Testis (tissue), 3 donors: ENCODE results near the gene XYLT1. TPM values are rescaled to one million over a fixed set of nuclear protein-coding genes. Genes with fewer than 3 reads are reported as not detected.

Experiments used
- DNase-seq: peaks from one replicate; pipeline ENCODE4 v3.0.0-alpha.2; 2019
- H3K27ac ChIP-seq, 2 donors: fragments of 200-600 bp; sonication (generic); one replicate each; pipeline ENCODE4 v1.5.1; 2019
- H3K27me3 ChIP-seq: fragments of 200-600 bp; sonication (generic); one replicate; pipeline ENCODE4 v1.5.1; 2019
- H3K36me3 ChIP-seq: fragments of 200-600 bp; sonication (generic); one replicate; pipeline ENCODE4 v1.5.1; 2017; ENCODE audit warnings: low read depth; ENCODE audit errors: missing control alignments
- H3K4me1 ChIP-seq: fragments of 200-600 bp; sonication (generic); one replicate; pipeline ENCODE4 v1.5.1; 2019
- H3K4me3 ChIP-seq, 2 donors: fragments of 200-600 bp; sonication (generic); one replicate each; pipeline ENCODE4 v1.5.1; 2017 to 2019
- H3K9me3 ChIP-seq: fragments of 200-600 bp; sonication (generic); one replicate; pipeline ENCODE4 v1.5.1; 2017
- CTCF ChIP-seq, 3 experiments: fragments of 450-650 bp in 2 of 3; fragments of 200-600 bp in 1 of 3; sonication (generic) in 1 of 3; IDR thresholded peaks; one replicate each; pipeline ENCODE4 v1.5.1; 2016 to 2019; ENCODE audit warnings: antibody characterized with exemption in 3 of 3, mild to moderate bottlenecking in 2 of 3, moderate library complexity in 1 of 3
- POLR2A ChIP-seq: fragments of 450-650 bp; IDR thresholded peaks from one replicate; pipeline ENCODE4 v1.6.1; 2017; ENCODE audit warnings: antibody characterized with exemption, mild to moderate bottlenecking, moderate library complexity
- WGBS, 2 donors: methylation state at CpG; one replicate each; pipeline ENCODE4 v1.1.5; 2018; 5-methylcytosine and 5-hydroxymethylcytosine counted together
- intact Hi-C: fragments of 100-400 bp; cut with DNase I; formaldehyde crosslinking; loops from one replicate; pipeline ENCODE4 v1.15.1; 2023; ENCODE audit warnings: low total_unique reads
- polyA plus RNA-seq: library from polyadenylated mRNA; stranded (reverse); fragments of 350-450 nt; fragmentation: Illumina TruSeq; extraction: RNeasy Lipid Tissue Mini Kit (QIAGEN cat#74804); gene quantifications from one replicate; pipeline ENCODE4 v1.2.3, GENCODE V29; 2014; ENCODE audit warnings: low read depth, low replicate concordance; ENCODE audit not compliant: insufficient read depth
- total RNA-seq, 2 donors: library from RNA; depleted of rRNA; stranded (reverse); fragments of >200 nt; gene quantifications; one replicate each; pipeline ENCODE4 v1.2.3, GENCODE V29; 2016

The XYLT1 gene
- total and polyA plus RNA-seq, 3 donors from 2014 or later: 6.5 to 20.7 (median 13.6) TPM

- no peak for DNase-seq
- no peak overlapping the region for H3K4me3 ChIP-seq
- intact Hi-C loops: no loop called here
- H3K4me1 ChIP-seq: no peaks in the 10 kb centered on the region
- no peaks in the 10 kb centered on the region for H3K36me3 ChIP-seq
- TF ChIP-seq CTCF (IDR thresholded peaks at IDR 0.05): no peak
- TF ChIP-seq POLR2A: no peak
- H3K9me3 ChIP-seq: no peaks in the 10 kb centered on the region
- 85 to 91% methylated on average over 7 of the region's 7 CpGs for WGBS, 2 donors
- H3K27ac ChIP-seq: no peak overlapping the region
- H3K27me3 ChIP-seq: no peaks in the 10 kb centered on the region
These were observed 318.4 kb downstream of the XYLT1 start for GRCh38 chr16:17152311-17152710.

- Histone ChIP-seq H3K36me3 (no peaks in the 10 kb centered on the region), H3K4me1 (no peaks in the 10 kb centered on the region), H3K27ac (no peak overlapping the region), H3K4me3 (no peak overlapping the region), H3K9me3 (no peaks in the 10 kb centered on the region), H3K27me3 (no peaks in the 10 kb centered on the region)
- 89 to 94% methylated on average over 5 of the region's 5 CpGs for WGBS, 2 donors
- DNase-seq: no peak
- TF ChIP-seq CTCF (IDR thresholded peaks at IDR 0.05): no peak
- TF ChIP-seq POLR2A: no peak
- intact Hi-C loops: no loop called here
These were observed 319.4 kb downstream of the XYLT1 start for GRCh38 chr16:17151335-17151734.

GRCh38 chr16:17149904-17150483 lies 320.8 kb downstream of the XYLT1 start:
- intact Hi-C loops: no loop called here
- DNase-seq: no peak
- no peaks in the 10 kb centered on the region for H3K4me1 ChIP-seq
- no peaks in the 10 kb centered on the region for H3K36me3 ChIP-seq
- no peak overlapping the region for H3K27ac ChIP-seq
- H3K4me3 ChIP-seq: no peak overlapping the region
- 85 to 91% methylated on average over 7 of the region's 7 CpGs for WGBS, 2 donors
- TF ChIP-seq POLR2A (no peak), CTCF (IDR thresholded peaks at IDR 0.05) (no peak)
- H3K27me3 ChIP-seq: no peaks in the 10 kb centered on the region
- H3K9me3 ChIP-seq: no peaks in the 10 kb centered on the region

- no peaks in the 10 kb centered on the region for H3K4me1 ChIP-seq
- H3K36me3 ChIP-seq: no peaks in the 10 kb centered on the region
- 83 to 89% methylated on average over 3 of the region's 3 CpGs for WGBS, 2 donors
- no peaks in the 10 kb centered on the region for H3K9me3 ChIP-seq
- intact Hi-C loops: no loop called here
- TF ChIP-seq CTCF (IDR thresholded peaks at IDR 0.05) (no peak), POLR2A (no peak)
- no peak for DNase-seq
- H3K27ac ChIP-seq: no peak overlapping the region
- H3K27me3 ChIP-seq: no peaks in the 10 kb centered on the region
- no peak overlapping the region for H3K4me3 ChIP-seq
These were observed 322.8 kb downstream of the XYLT1 start for GRCh38 chr16:17147942-17148341.

DNA sequence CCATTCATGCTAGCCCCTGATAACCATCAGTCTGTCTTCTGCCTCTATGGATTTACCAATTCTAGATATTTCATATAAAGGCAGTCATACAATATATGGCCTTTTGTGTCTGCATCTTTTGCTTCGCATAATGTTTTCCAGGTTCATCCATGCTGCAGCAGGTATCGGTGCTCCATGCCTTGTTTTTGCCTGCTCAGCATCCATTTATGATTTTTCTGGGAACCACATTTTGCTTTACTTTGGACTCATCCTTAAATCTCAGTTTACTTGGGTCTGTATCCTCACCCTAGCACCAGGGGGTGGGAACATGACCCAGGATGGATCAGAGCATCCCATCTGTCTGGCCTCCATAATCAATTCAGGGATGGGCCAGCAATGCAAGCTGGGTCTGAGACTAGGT lies 325.7 kb downstream of the XYLT1 start:
- H3K4me3 ChIP-seq: no peak overlapping the region
- no peaks in the 10 kb centered on the region for H3K9me3 ChIP-seq
- no peak for DNase-seq
- TF ChIP-seq CTCF (IDR thresholded peaks at IDR 0.05): no peak
- no peak for TF ChIP-seq POLR2A
- H3K27me3 ChIP-seq: no peaks in the 10 kb centered on the region
- H3K27ac ChIP-seq: no peak overlapping the region
- no peaks in the 10 kb centered on the region for H3K36me3 ChIP-seq
- intact Hi-C loops: no loop called here
- whole genome bisulfite sequencing, 2 donors: 96 to 98% methylated on average over 2 of the region's 2 CpGs
- H3K4me1 ChIP-seq: no peaks in the 10 kb centered on the region
